ENCODE results near the gene PPP3R1. TPM values are rescaled to one million over a fixed set of nuclear protein-coding genes. Genes with fewer than 3 reads are reported as not detected.
A peak's percentile ranks its signal among the peaks of the same experiment; 100 is the strongest.

PPP3R1 gene
- total and polyA plus RNA-seq, 7 donors = 19.2 to 69.4 (median 45.7) TPM

DNA sequence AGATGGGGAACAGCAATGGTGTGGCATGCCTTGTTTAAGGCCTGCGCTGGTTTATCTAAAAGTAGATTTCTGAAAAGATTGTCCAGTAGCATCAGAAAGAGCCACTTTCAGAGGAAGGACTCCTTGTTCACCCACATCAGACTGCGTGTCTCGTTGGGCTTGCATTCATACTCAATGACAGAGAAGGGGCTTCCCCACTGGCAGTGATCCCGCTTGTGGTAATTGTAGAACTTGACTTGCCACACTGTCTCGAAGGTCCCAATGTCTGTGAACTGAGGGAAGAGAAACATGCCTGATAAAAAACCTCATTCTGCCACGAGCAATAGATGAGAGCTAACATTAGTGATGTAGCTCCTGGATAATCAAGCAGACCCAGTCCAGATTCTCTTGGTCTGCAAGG is 41.4 kb upstream of the PPP3R1 start:
- no peaks in the 10 kb centered on the region for H3K9me3 ChIP-seq
- DNase-seq (no peak), ATAC-seq (no peak)
- H3K27me3 ChIP-seq (ENCODE audit: insufficient read depth in 3 of 3, low read length in 2 of 3) = no peaks in the 10 kb centered on the region
- peak overlapping the region; percentile 94 for H3K27ac ChIP-seq
- H3K36me3 ChIP-seq (ENCODE audit: insufficient read depth in 1 of 2, low read depth in 1 of 2) = no peaks in the 10 kb centered on the region
- H3K4me1 ChIP-seq = peaks cover 61% of the 10 kb centered on the region
- 48 to 81% (median 49%) methylated on average over 6 of the region's 6 CpGs for WGBS, 3 donors
- intact Hi-C loops (cut with DNase I) = loop anchor here in 1 of 2 donors (5.0 kb wide), 2 partner anchors 41 to 154 kb away; partner anchors contain the start of gene PPP3R1
- TF ChIP-seq, protein P1, sequence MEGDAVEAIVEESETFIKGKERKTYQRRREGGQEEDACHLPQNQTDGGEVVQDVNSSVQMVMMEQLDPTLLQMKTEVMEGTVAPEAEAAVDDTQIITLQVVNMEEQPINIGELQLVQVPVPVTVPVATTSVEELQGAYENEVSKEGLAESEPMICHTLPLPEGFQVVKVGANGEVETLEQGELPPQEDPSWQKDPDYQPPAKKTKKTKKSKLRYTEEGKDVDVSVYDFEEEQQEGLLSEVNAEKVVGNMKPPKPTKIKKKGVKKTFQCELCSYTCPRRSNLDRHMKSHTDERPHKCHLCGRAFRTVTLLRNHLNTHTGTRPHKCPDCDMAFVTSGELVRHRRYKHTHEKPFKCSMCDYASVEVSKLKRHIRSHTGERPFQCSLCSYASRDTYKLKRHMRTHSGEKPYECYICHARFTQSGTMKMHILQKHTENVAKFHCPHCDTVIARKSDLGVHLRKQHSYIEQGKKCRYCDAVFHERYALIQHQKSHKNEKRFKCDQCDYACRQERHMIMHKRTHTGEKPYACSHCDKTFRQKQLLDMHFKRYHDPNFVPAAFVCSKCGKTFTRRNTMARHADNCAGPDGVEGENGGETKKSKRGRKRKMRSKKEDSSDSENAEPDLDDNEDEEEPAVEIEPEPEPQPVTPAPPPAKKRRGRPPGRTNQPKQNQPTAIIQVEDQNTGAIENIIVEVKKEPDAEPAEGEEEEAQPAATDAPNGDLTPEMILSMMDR (IDR thresholded peaks at IDR 0.05) = no peak
- no peak overlapping the region for H3K4me3 ChIP-seq

DNA sequence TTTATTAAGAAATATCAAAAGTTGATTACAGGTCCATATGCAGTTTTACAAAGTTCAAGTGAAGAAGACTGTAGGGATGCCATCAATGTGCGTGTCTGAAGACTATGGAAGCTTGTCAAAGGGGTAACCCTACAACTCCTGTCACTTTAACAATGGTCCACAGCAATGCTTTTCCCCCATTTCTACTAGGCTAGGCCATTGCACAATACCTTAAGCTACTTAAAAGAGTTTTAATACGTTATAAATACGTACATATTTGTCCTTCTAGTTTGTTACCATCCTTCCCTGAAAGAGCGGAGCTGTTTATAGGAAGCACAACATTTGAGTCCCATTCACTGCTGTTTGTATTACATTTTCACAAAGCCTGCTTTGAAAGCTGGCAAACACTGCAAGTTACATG is 40.7 kb upstream of the PPP3R1 start:
- DNase-seq (no peak), ATAC-seq (no peak)
- Histone ChIP-seq H3K4me1 (peaks cover 68% of the 10 kb centered on the region), H3K4me3 (no peak overlapping the region), H3K9me3 (no peaks in the 10 kb centered on the region), H3K27ac (peak overlapping the region; percentile 94), H3K27me3 (ENCODE audit: insufficient read depth in 3 of 3, low read length in 2 of 3) (no peaks in the 10 kb centered on the region), H3K36me3 (ENCODE audit: insufficient read depth in 1 of 2, low read depth in 1 of 2) (no peaks in the 10 kb centered on the region)
- intact Hi-C loops (cut with DNase I) = loop anchor here in 1 of 2 donors (5.0 kb wide), 2 partner anchors 41 to 154 kb away; partner anchors contain the start of gene PPP3R1
- TF ChIP-seq, protein P1 (IDR thresholded peaks at IDR 0.05) = no peak
- 88 to 91% (median 91%) methylated on average over 4 of the region's 4 CpGs for WGBS, 3 donors

DNA sequence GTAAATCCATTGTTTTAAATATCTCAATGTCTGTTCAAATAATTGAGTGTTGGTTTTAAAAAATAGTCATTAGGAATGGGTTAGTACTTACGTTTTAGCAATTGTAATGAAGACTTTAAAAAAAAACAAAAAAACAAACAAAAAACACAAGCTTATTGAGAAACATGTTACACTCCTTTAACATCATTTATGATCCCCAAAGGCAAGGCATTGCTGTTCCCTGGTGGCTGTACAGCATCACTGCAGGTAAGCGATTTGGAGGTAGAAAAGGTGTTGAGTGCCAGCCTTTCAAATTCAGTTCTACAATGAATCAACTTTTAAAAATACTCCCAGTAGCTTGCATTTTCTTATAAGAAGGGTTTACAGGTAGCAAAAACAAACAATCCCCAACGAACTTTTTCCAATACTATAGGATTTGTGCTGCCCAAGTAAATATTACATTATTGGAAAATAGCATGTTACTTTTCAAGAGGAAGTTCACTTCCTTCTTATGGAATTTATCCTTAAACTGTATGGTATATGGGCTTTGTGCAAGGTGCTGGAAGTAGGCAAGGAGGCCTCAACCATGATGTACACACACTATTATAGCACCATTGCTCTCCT is 39.9 kb upstream of the PPP3R1 start:
- TF ChIP-seq, protein P1 (IDR thresholded peaks at IDR 0.05) = peak; percentile 73
- peaks cover 74% of the 10 kb centered on the region for H3K4me1 ChIP-seq
- WGBS, 3 donors = 41 to 64% (median 51%) methylated on average over 3 of the region's 3 CpGs
- ATAC-seq (peak in 1 of 4 donors; percentile 49), DNase-seq (no peak)
- no peaks in the 10 kb centered on the region for H3K27me3 ChIP-seq (ENCODE audit: insufficient read depth in 3 of 3, low read length in 2 of 3)
- no peaks in the 10 kb centered on the region for H3K9me3 ChIP-seq
- H3K27ac ChIP-seq = peak overlapping the region; percentile 94
- no peak overlapping the region for H3K4me3 ChIP-seq
- no peaks in the 10 kb centered on the region for H3K36me3 ChIP-seq (ENCODE audit: insufficient read depth in 1 of 2, low read depth in 1 of 2)
- intact Hi-C loops (cut with DNase I) = loop anchor here in 1 of 2 donors (5.0 kb wide), 2 partner anchors 40 to 155 kb away; partner anchors contain the start of gene PPP3R1

DNA sequence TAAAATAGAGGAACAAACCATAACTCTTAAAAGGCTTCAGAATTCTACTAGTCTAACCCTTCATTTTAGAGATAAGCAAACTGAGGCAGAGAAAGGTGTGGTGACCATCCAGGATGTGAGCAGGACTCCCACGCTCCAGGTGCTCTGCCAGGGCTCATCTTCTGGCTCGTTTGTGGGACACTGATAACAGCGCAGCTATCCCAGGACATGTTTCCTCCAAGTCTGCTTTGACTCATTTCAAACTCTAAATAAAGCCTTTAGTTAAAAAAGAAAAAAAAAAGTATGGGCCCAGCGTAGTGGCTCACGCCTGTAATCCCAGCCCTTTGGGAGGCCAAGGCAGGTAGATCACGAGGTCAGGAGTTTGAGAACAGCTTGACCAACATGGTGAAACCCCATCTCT is 39.0 kb upstream of the PPP3R1 start:
- no peak for ATAC-seq

More for the DNA sequence above, 39.0 kb upstream of the PPP3R1 start:
- H3K4me1 ChIP-seq = peaks cover 80% of the 10 kb centered on the region
- TF ChIP-seq, protein P1 (IDR thresholded peaks at IDR 0.05) = no peak
- no peak for DNase-seq
- intact Hi-C loops (cut with DNase I) = loop anchor here in 1 of 2 donors (5.0 kb wide), 2 partner anchors 39 to 156 kb away; partner anchors contain the start of gene PPP3R1
- H3K4me3 ChIP-seq = no peak overlapping the region
- no peaks in the 10 kb centered on the region for H3K36me3 ChIP-seq (ENCODE audit: insufficient read depth in 1 of 2, low read depth in 1 of 2)
- H3K27ac ChIP-seq = peak overlapping the region; percentile 94
- no peaks in the 10 kb centered on the region for H3K9me3 ChIP-seq
- WGBS, 3 donors = 44 to 73% (median 55%) methylated on average over 6 of the region's 6 CpGs
- no peaks in the 10 kb centered on the region for H3K27me3 ChIP-seq (ENCODE audit: insufficient read depth in 3 of 3, low read length in 2 of 3)

Data from psoas muscle (tissue), 8 donors.